ENCODE data around the gene DOCK9. TPM values are rescaled to one million over a fixed set of nuclear protein-coding genes. Genes with fewer than 3 reads are reported as not detected.

Gene DOCK9
- total and polyA plus RNA-seq, 2 donors (not counting 3 experiments of a cell fraction or from before 2014, with no cell fraction given): 147 to 323 TPM

DNA sequence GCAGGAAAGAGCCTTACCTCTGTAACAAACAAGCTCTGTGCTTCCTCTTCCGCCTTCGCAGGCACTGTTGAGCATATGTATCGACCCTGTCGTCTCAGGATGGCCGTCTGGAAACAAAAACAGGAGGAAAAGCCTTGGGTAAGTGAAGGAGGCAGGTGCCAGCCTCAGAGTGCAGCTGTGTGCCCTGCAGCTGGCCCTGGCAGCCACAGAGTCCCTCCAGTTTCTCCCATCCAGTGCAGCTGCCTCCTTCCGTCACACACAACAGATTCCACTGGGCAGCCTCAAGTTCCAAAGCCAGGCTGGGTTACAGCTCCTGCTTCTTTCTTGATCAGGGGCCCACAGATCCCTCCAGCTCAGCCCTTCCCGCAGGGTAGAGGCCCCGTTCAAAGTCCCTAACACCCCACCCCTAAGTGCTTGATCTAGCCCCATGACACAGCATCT, 47.7 kb downstream of the DOCK9 start:
- H3K36me3 ChIP-seq (ENCODE audit: control insufficient read depth in 2 of 2, extremely low read depth in 1 of 2, insufficient read depth in 2 of 2, low read length in 2 of 2): peaks cover 4 to 14% of the 10 kb centered on the region in 2 experiments
- H4K20me1 ChIP-seq (replicated peaks; ENCODE audit: control insufficient read depth, extremely low read depth, insufficient read depth, low read length): no peaks in the 10 kb centered on the region
- CTCF ChIA-PET: interaction anchor here (0.8 to 1.5 kb wide), 3 partner anchors 9 to 104 kb away, joined by 3 read pairs; no protein-coding TSS in a partner anchor
- peaks cover 13% of the 10 kb centered on the region for H3K4me1 ChIP-seq (ENCODE audit: control insufficient read depth, extremely low read depth, insufficient read depth, low read length)
- H3K79me2 ChIP-seq (ENCODE audit: control insufficient read depth, insufficient read depth, low read length): peaks cover 45% of the 10 kb centered on the region
- DNase-seq (ENCODE audit: low read depth, low spot score) (peak; percentile 64), FAIRE-seq (no peak)
- no peak overlapping the region for H2AFZ ChIP-seq (ENCODE audit: low read depth, low read length)
- H3K4me2 ChIP-seq (ENCODE audit: insufficient read depth, low read length): no peak overlapping the region
- no peaks in the 10 kb centered on the region for H3K27me3 ChIP-seq (ENCODE audit: control insufficient read depth in 2 of 2, insufficient read depth in 2 of 2, low read length in 2 of 2)
- peak overlapping the region; percentile 5 for H3K27ac ChIP-seq (ENCODE audit: insufficient read depth, low read depth, low read length)
- BruUV-seq (replicated peaks): no TSS peak
- POLR2A ChIA-PET: interaction anchor here (0.5 kb wide), 1 partner anchor 17 kb away, joined by 3 read pairs; no protein-coding TSS in a partner anchor
- dilution Hi-C loops (cut with MboI; ENCODE audit: extremely low pct_ligation_motif_present, low sequenced_read_pairs) (no loop called here), intact Hi-C loops (cut with micrococcal nuclease) (no loop called here)
- no peaks in the 10 kb centered on the region for H3K9me1 ChIP-seq (replicated peaks; ENCODE audit: control insufficient read depth, extremely low read depth, insufficient read depth, low read length)
- H3K9ac ChIP-seq (replicated peaks; ENCODE audit: extremely low read depth, insufficient read depth, low read length): no peak overlapping the region
- no peak for TF ChIP-seq EZH2 (IDR thresholded peaks at IDR 0.05; ENCODE audit: borderline replicate concordance, low read depth, low read length, severe bottlenecking)
- TF ChIP-seq, protein P1, sequence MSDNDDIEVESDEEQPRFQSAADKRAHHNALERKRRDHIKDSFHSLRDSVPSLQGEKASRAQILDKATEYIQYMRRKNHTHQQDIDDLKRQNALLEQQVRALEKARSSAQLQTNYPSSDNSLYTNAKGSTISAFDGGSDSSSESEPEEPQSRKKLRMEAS (IDR thresholded peaks at IDR 0.05; ENCODE audit: insufficient read depth, insufficient read length): no peak
- TF ChIP-seq POLR2AphosphoS5 (IDR thresholded peaks at IDR 0.05; ENCODE audit: insufficient read depth, low read depth, low read length): no peak
- no peak for TF ChIP-seq GATA2 (IDR thresholded peaks at IDR 0.05; ENCODE audit: insufficient read depth, insufficient read length, low read depth, low read length)
- no peak for TF ChIP-seq POLR2A (IDR thresholded peaks at IDR 0.05; ENCODE audit: low read depth, low read length)
- TF ChIP-seq JUN (IDR thresholded peaks at IDR 0.05; ENCODE audit: borderline replicate concordance, insufficient read depth, insufficient read length, low read depth): no peak
- no peak for TF ChIP-seq FOS (IDR thresholded peaks at IDR 0.05; ENCODE audit: borderline replicate concordance, insufficient read depth, low read length)
- no peak for TF ChIP-seq MYC (IDR thresholded peaks at IDR 0.05; ENCODE audit: low read depth, low read length)
- no peaks in the 10 kb centered on the region for H3K9me3 ChIP-seq (replicated peaks; ENCODE audit: control insufficient read depth, insufficient read depth, low read length)
- no peak overlapping the region for H3K4me3 ChIP-seq (replicated peaks in 1 of 3; ENCODE audit: insufficient read depth in 1 of 3, low read depth in 1 of 3, low read length in 3 of 3)

Measured in endothelial cell of umbilical vein (primary cell).